Uterus (tissue), 4 donors: ENCODE results near the gene ATXN2. TPM values are rescaled to one million over a fixed set of nuclear protein-coding genes. Genes with fewer than 3 reads are reported as not detected.

Source experiments
- DNase-seq, 2 donors: peaks; one replicate each; pipeline ENCODE4 v3.0.0-alpha.2; 2019 to 2020
- H3K27ac ChIP-seq, 2 donors: fragments of 200-600 bp; sonication (generic); 1 replicate in 1 of 2; 2 replicates in 1 of 2; pipeline ENCODE4 v1.5.1; 2016 to 2018
- H3K27me3 ChIP-seq, 2 donors: fragments of 200-600 bp; sonication (generic); one replicate each; pipeline ENCODE4 v1.5.1; 2018 to 2019; ENCODE audit warnings: control low read depth in 1 of 2
- H3K36me3 ChIP-seq, 2 donors: fragments of 200-600 bp; sonication (generic); one replicate each; pipeline ENCODE4 v1.5.1; 2019; ENCODE audit warnings: control low read depth in 1 of 2
- H3K4me1 ChIP-seq, 2 donors: fragments of 200-600 bp; sonication (generic); one replicate each; pipeline ENCODE4 v1.5.1; 2018 to 2019; ENCODE audit warnings: control low read depth in 1 of 2
- H3K4me3 ChIP-seq, 2 donors: fragments of 200-600 bp; sonication (generic); 1 replicate in 1 of 2; 2 replicates in 1 of 2; pipeline ENCODE4 v1.5.1; 2018 to 2019; ENCODE audit warnings: mild to moderate bottlenecking in 1 of 2
- H3K9me3 ChIP-seq, 2 donors: fragments of 200-600 bp; sonication (generic); one replicate each; pipeline ENCODE4 v1.5.1; 2019; ENCODE audit warnings: control low read depth in 1 of 2
- CTCF ChIP-seq, 4 experiments: fragments of 200-600 bp in 2 of 4; fragments of 450-650 bp in 2 of 4; sonication (generic) in 2 of 4; IDR thresholded peaks; one replicate each; pipeline ENCODE4 v1.5.1; 2016 to 2019; ENCODE audit warnings: antibody characterized with exemption in 4 of 4, mild to moderate bottlenecking in 2 of 4, moderate library complexity in 1 of 4
- POLR2A ChIP-seq, 2 donors: fragments of 450-650 bp; IDR thresholded peaks; one replicate each; pipeline ENCODE4 v1.6.1; 2016; ENCODE audit warnings: antibody characterized with exemption in 2 of 2, mild to moderate bottlenecking in 1 of 2, moderate library complexity in 1 of 2
- intact Hi-C: fragments of 100-400 bp; cut with DNase I; formaldehyde crosslinking; loops from one replicate; pipeline ENCODE4 v1.15.1; 2023; ENCODE audit warnings: low total_unique reads
- total RNA-seq, 4 donors: library from RNA; depleted of rRNA in 3 of 4; stranded (reverse); fragments of >200 nt in 3 of 4; gene quantifications; one replicate each; pipeline versions ENCODE4 v1.1.0 to v1.2.4, GENCODE V29; 2014 to 2023
- donor health status: DM: yes; HTN: yes; CAD: no.

The ATXN2 gene
- total RNA-seq, 4 donors from 2014 or later, result 37.1 to 112 (median 66.0) TPM

DNA sequence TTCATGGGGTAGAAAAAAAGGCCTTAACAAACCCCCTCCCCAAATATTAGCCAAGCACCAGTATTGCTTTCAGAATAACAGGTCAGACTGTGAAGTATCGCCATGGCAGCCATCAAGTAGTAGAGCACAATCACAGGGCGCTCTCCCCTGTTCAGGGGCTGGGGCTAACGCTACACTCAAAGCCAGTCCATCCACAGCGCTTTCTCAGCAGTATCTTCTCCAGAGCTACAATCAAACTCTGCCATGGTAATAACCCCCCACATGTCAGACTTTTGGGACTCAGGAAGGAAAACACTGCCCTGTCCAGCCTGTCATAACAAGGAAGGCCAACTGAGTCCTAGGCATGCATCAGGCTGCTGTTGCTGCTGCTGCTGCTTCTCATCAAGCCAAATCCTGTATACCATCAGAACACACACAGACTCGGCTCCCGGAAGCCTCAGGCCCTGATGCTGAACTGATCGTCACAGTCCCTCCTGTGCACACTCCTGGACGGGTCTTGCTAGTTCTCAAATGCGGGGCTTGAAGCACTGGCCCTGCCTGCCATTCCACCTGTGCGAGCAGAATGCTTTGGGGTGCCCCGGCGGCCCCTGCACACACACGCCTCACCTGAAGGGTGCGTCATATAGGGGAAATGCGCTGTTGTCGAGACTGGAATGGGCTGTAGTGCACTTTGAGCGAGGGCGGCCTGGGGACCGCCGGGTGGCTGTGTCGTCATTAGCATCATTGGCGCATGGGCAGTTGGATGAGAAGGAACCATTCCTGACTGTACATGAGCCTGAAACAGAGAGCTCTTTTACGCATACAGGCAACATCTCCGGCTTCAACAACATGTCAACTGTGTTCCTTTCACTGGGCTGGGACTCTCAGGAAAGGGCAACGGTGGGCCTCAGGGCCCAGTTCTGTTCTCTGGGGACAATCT, 145.8 kb downstream of the ATXN2 start:
- peak in 1 of 2 donors; percentile 2 for DNase-seq

DNA sequence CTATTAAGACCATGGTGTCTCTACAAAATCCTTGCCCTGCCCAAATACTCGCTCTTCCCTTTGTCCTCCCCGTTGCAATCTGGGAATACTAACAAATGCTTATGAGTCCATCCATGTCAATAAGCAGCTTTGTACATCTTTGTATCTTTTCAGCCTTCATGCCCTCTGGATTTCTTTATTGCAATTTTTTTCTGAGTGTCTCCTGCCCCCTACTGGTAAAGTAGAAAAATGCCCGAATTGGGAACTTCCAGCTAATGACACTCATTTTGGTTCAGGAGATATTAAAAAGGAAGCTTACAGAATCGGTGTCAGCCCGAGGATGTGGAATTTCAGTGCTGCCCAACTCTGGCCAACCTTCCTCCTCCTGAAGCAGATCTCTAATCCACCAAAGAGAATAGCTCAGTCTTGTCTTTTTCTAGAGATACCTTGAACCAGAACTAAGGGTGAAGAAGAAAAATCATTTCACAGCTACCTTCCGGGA, 147.4 kb downstream of the ATXN2 start:
- no peaks in the 10 kb centered on the region for H3K36me3 ChIP-seq
- H3K27ac ChIP-seq, result peak overlapping the region in 1 of 2 donors; percentile 34
- peak in 1 of 2 donors; percentile 11 for DNase-seq
- TF ChIP-seq CTCF (IDR thresholded peaks at IDR 0.05), result peak; percentile 74 to 85 (median 78)
- TF ChIP-seq POLR2A (IDR thresholded peaks at IDR 0.05), result no peak
- no peak overlapping the region for H3K4me3 ChIP-seq
- H3K27me3 ChIP-seq, result no peaks in the 10 kb centered on the region
- no peaks in the 10 kb centered on the region for H3K4me1 ChIP-seq
- intact Hi-C loops, result loop anchor here (5.0 kb wide), 1 partner anchor 54 kb away; no protein-coding TSS in a partner anchor
- no peaks in the 10 kb centered on the region for H3K9me3 ChIP-seq

More for the DNA sequence above, 145.8 kb downstream of the ATXN2 start:
- Histone ChIP-seq H3K36me3 (no peaks in the 10 kb centered on the region), H3K9me3 (no peaks in the 10 kb centered on the region), H3K4me3 (no peak overlapping the region), H3K27me3 (no peaks in the 10 kb centered on the region), H3K27ac (no peak overlapping the region), H3K4me1 (no peaks in the 10 kb centered on the region)
- intact Hi-C loops, result loop anchor here (5.0 kb wide), 1 partner anchor 56 kb away; no protein-coding TSS in a partner anchor
- TF ChIP-seq CTCF (IDR thresholded peaks at IDR 0.05) (no peak), POLR2A (IDR thresholded peaks at IDR 0.05) (no peak)

- TF ChIP-seq POLR2A (IDR thresholded peaks at IDR 0.05) (no peak), CTCF (IDR thresholded peaks at IDR 0.05) (no peak)
- Histone ChIP-seq H3K27me3 (no peaks in the 10 kb centered on the region), H3K9me3 (no peaks in the 10 kb centered on the region), H3K4me3 (no peak overlapping the region), H3K36me3 (no peaks in the 10 kb centered on the region), H3K27ac (peak overlapping the region in 1 of 2 donors; percentile 34), H3K4me1 (peaks cover 0 to 3% of the 10 kb centered on the region in 2 donors)
- intact Hi-C loops, result loop anchor here (5.0 kb wide), 1 partner anchor 54 kb away; no protein-coding TSS in a partner anchor
- no peak for DNase-seq
Measured at GRCh38 chr12:111451232-111451631, 147.9 kb downstream of the ATXN2 start.

DNA sequence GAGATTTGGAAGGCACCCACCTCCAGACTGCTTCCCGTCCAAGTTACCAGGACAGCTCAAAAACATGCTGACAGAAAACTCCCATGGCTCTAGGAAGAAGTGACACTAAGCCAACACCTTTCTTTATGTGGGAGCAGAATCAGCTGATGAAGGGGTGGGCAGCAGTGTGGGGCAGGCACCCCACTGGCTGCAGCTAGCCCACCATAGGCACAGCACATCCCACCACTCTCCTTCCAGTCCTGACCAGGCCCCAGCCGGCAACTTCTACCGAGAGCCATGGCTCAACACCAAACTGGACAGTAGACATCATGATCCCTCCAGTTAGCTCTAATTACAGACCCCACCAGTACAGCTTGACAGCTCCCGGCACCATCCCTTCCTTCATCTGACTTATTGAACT, 148.4 kb downstream of the ATXN2 start:
- Histone ChIP-seq H3K4me1 (peaks cover 0 to 5% of the 10 kb centered on the region in 2 donors), H3K4me3 (no peak overlapping the region), H3K36me3 (no peaks in the 10 kb centered on the region), H3K27ac (peak overlapping the region in 1 of 2 donors; percentile 34), H3K27me3 (no peaks in the 10 kb centered on the region), H3K9me3 (no peaks in the 10 kb centered on the region)
- peak in 1 of 2 donors; percentile 9 for DNase-seq
- no peak for TF ChIP-seq CTCF (IDR thresholded peaks at IDR 0.05)
- TF ChIP-seq POLR2A (IDR thresholded peaks at IDR 0.05), result no peak
- intact Hi-C loops, result loop anchor here (5.0 kb wide), 1 partner anchor 53 kb away; no protein-coding TSS in a partner anchor
